Stimulated activated CD8-positive, alpha-beta memory T cell treated with anti-CD3 and anti-CD28 coated beads, Interleukin-15, amount 100 ng/mL, for 24 hours (primary cell): Measurements from ENCODE around the gene TUBA3C.
"Not testable (repeated sequence)": the region's sequence is repeated elsewhere in the genome, so short reads cannot be mapped to it uniquely, and the experiment has no call there.

Experiments
- DNase-seq: peaks from one replicate; pipeline ENCODE4 v3.0.0-alpha.2; 2020; ENCODE audit warnings: low read depth

The TUBA3C gene

GRCh38 chr13:19181621-19182485 is at the start of gene TUBA3C:
Gene TUBA3C (minus strand): TSS chr13:19181824. CDS start chr13:19181747, 77 bp downstream.
- no peak for DNase-seq

- not testable (repeated sequence) for DNase-seq
Observed at GRCh38 chr13:19207413-19207812, 25.8 kb upstream of the TUBA3C start.

GRCh38 chr13:19192622-19193021 is 11.0 kb upstream of the TUBA3C start:
- not testable (repeated sequence) for DNase-seq

GRCh38 chr13:19189911-19190310 is 8.3 kb upstream of the TUBA3C start:
- DNase-seq: not testable (repeated sequence)

GRCh38 chr13:19189368-19189767 is 7.7 kb upstream of the TUBA3C start:
- not testable (repeated sequence) for DNase-seq

GRCh38 chr13:19185865-19186645 is 4.4 kb upstream of the TUBA3C start:
- no peak for DNase-seq

- no peak for DNase-seq
Observed at GRCh38 chr13:19185086-19185864, 3.7 kb upstream of the TUBA3C start.

GRCh38 chr13:19184176-19184575 is 2.6 kb upstream of the TUBA3C start:
- DNase-seq: no peak

- no peak for DNase-seq
Observed at GRCh38 chr13:19183676-19184075, 2.1 kb upstream of the TUBA3C start.

- no peak for DNase-seq
Observed at GRCh38 chr13:19182536-19182935, 912 bp upstream of the TUBA3C start.

- DNase-seq: no peak
Observed at GRCh38 chr13:19181021-19181620, 503 bp downstream of the TUBA3C start.

- DNase-seq: no peak
Observed at GRCh38 chr13:19179916-19180315, 1.7 kb downstream of the TUBA3C start.

- DNase-seq: no peak
Observed at GRCh38 chr13:19178901-19179593, 2.6 kb downstream of the TUBA3C start.

- DNase-seq: not testable (repeated sequence)
Observed at GRCh38 chr13:19176981-19177776, 4.4 kb downstream of the TUBA3C start.

- DNase-seq: no peak
Observed at GRCh38 chr13:19173752-19174151, 7.9 kb downstream of the TUBA3C start.

- no peak for DNase-seq
Observed at GRCh38 chr13:19172647-19173030, 9.0 kb downstream of the TUBA3C start.

- DNase-seq: no peak
Observed at GRCh38 chr13:19172007-19172646, 9.5 kb downstream of the TUBA3C start.

- no peak for DNase-seq
Observed at GRCh38 chr13:19171563-19171962, 10.1 kb downstream of the TUBA3C start.

- DNase-seq: no peak
Observed at GRCh38 chr13:19169991-19170390, 11.6 kb downstream of the TUBA3C start.

GRCh38 chr13:19169496-19169895 is 12.1 kb downstream of the TUBA3C start:
- no peak for DNase-seq
